EL (cell line): ENCODE measurements around the gene SLC22A15.
"Not testable (repeated sequence)": the region's sequence is repeated elsewhere in the genome, so short reads cannot be mapped to it uniquely, and the experiment has no call there.

Experiments used
- DNase-seq: peaks from one replicate; pipeline ENCODE4 v3.0.0-alpha.2; 2016

The SLC22A15 gene

DNA sequence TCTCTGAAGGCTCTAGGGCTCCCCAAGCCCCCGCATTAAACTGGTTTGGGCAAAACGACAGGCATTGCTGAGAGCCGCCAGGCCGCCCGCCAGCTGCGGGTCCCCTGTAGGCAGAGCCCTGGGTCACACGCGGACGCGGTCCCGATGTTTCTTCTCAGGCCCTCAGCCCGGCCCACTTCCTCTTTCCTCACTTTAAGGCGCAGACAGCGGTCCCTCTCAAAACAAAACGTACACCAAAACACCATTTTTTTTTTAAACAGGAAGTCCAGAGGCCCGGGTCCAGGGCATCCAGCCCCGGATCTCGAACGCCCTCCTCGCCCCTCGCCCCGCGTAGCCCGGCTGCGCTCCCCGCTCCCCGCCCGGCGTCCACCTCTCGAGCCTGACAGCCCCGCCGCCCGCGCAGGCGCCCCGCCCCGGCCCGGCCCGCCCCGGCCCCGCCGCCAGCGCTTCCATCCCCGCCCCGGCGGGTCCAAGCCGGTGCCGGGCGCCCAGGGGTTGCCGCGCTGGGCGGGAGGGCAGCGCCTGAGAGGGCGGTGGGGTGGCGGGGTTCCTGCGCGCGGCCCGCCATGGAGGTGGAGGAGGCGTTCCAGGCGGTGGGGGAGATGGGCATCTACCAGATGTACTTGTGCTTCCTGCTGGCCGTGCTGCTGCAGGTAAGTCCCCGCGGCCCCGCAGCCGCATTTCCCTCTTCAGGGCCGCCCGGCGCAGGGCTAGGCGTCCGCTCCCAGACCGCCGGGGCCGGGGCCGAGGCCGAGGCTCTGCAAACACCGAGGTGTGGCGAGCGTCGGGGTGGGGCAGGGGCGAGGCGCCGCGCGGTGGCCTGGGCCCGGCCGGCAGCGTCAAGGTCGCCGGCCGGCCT, at the start of gene SLC22A15:
TSS of gene SLC22A15 (plus strand) at position 452 of the 859 bp plus-strand sequence. CDS start at position 567, 115 bp downstream.
- peak; percentile 51 for DNase-seq

- no peak for DNase-seq
These were observed 48.3 kb upstream of the SLC22A15 start for GRCh38 chr1:115927971-115928370.

- peak; percentile 48 for DNase-seq
These were observed 46.4 kb upstream of the SLC22A15 start for GRCh38 chr1:115929881-115930280.

DNA sequence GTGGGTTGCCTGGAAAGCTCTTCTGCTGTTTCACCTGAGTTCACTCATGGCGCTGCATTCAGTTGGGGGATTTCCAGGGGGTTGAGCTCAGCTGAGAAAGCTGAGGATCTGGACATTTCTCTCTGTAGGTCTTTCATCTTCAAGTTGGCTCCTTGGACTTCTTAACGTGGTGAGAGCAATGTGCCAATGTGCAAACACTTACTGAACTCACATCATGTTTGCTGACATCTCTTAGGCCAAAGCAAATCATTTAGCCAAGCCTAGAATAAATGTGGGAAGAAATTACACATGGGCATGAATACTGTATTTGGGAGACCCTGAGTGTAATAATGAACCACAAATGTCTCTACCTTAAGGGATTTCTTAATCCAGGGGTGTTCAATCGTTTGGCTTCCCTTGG, 42.7 kb upstream of the SLC22A15 start:
- DNase-seq: no peak

- no peak for DNase-seq
These were observed 36.9 kb upstream of the SLC22A15 start for GRCh38 chr1:115939455-115939854.

DNA sequence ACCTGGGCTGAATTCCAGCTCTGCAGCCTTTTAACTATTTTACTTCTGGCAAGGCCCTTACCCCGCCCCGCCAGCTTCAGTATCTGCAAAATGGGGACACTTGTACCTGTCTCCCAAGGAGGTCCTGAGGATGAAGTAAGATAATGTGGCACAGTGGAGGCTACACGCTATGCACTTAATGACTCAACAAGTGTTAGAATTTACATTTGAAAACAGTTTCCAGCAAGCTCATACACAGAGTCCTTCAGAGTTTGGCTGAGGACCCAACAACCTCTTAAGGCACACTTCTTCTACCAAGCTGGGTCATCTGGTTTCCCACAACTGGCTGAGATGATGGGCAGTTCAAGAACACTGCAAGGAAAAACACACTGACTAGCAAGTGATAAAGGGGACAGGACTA, 30.2 kb upstream of the SLC22A15 start:
- no peak for DNase-seq

- peak; percentile 6 for DNase-seq
These were observed 27.2 kb upstream of the SLC22A15 start for GRCh38 chr1:115949156-115949555.

GRCh38 chr1:115951560-115951959, 24.8 kb upstream of the SLC22A15 start:
- DNase-seq: no peak

GRCh38 chr1:115952547-115952946, 23.8 kb upstream of the SLC22A15 start:
- no peak for DNase-seq

DNA sequence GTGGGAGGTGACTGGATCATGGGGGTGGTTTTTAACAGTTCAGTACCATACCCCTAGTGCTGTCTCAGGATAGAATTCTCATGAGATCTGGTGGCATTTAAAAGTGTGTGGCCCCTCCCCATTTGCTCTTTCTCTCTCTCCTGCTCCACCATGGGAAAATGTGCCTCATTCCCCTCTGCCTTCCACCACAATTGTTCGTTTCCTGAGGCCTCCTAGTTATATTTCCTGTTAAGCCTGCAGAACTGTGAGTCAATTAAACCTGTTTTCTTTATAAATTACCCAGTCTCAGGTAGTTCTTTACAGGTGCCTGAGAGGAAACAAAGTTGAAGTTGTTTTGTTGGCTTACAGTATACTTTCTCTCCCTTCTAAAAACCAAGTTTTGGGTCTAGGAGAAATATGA, 23.1 kb upstream of the SLC22A15 start:
- DNase-seq: no peak

GRCh38 chr1:115954684-115955083, 21.6 kb upstream of the SLC22A15 start:
- no peak for DNase-seq

GRCh38 chr1:115955228-115955627, 21.1 kb upstream of the SLC22A15 start:
- no peak for DNase-seq

- DNase-seq: no peak
These were observed 17.4 kb upstream of the SLC22A15 start for GRCh38 chr1:115958866-115959265.

DNA sequence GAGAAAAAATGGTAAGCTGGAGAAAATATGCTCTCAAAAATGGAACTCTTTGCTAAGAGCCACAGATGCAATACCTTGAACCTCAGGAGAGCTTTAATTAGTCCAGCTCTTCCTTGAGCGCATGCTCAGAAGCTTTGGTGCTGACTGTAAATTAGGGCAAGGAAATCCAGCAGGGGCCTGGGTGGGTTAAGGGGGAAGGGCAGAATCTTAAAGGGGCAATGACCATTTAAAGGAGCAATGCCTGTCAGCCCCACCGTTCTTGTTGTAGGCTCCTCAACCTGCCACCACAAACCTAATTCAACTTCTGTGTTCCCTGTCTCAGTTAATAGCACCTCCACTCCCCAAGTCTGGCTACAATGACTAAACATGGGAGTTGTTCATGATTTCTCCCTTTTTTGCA, 6.8 kb upstream of the SLC22A15 start:
- no peak for DNase-seq

DNA sequence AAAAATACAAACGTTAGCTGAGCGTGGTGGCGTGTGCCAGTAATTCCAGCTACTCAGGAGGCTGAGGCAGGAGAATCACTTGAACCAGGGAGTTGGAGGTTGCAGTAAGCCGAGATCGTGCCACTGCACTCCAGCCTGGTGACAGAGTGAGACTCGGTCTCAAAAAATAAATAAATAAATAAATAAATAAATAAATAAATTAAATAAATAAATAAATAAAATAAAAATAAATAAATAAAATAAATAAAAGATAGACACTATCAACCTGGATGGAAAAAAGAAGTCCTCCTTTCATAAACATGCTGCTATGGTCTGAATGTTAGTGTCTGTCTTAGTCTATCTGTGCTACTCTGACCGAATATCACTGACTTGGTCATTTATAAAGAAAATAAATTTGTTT, 4.5 kb upstream of the SLC22A15 start:
- not testable (repeated sequence) for DNase-seq

GRCh38 chr1:115973154-115973553, 3.2 kb upstream of the SLC22A15 start:
- no peak for DNase-seq

- no peak for DNase-seq
These were observed 698 bp upstream of the SLC22A15 start for GRCh38 chr1:115975569-115976061.

- DNase-seq: peak; percentile 6
These were observed 697 bp downstream of the SLC22A15 start for GRCh38 chr1:115976921-115977498.

DNA sequence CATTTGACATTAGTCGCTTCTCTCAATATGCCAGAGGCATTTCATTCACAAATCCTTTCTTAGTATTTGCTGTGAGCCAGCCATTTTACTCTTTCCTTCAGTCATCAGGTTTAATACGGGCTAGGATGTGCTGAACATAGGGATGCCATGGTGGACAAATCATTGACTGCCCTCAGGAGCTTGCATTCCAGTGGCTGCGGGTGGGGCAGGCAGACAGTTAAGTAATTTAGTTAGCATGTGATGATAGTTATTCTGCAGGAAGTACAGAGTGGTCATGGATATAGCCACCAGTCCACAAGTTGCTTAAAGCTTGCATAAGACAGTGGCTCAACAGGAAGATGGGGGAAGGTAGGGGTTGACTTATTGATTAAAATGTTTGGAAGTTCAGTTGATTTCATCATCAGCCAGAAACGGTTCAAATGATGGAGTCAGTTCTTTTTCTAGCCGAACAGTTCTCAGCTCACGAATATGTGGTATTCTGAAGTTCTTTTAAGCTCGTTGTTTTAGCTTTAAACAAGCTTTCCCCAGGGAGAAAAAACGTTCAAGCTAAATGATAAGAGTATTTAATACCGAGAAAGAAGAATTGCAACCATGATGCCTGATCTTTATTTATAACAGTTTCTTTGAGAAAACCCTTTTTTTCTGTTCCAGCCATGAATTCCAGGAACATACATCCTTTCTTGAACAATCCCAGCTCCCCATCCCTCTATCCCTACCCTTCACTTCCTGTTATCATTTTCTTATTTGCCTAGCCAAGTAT, 1.4 kb downstream of the SLC22A15 start:
- peak; percentile 79 for DNase-seq

GRCh38 chr1:115978292-115978941, 2.1 kb downstream of the SLC22A15 start:
- no peak for DNase-seq

- no peak for DNase-seq
These were observed 3.8 kb downstream of the SLC22A15 start for GRCh38 chr1:115980156-115980555.

DNA sequence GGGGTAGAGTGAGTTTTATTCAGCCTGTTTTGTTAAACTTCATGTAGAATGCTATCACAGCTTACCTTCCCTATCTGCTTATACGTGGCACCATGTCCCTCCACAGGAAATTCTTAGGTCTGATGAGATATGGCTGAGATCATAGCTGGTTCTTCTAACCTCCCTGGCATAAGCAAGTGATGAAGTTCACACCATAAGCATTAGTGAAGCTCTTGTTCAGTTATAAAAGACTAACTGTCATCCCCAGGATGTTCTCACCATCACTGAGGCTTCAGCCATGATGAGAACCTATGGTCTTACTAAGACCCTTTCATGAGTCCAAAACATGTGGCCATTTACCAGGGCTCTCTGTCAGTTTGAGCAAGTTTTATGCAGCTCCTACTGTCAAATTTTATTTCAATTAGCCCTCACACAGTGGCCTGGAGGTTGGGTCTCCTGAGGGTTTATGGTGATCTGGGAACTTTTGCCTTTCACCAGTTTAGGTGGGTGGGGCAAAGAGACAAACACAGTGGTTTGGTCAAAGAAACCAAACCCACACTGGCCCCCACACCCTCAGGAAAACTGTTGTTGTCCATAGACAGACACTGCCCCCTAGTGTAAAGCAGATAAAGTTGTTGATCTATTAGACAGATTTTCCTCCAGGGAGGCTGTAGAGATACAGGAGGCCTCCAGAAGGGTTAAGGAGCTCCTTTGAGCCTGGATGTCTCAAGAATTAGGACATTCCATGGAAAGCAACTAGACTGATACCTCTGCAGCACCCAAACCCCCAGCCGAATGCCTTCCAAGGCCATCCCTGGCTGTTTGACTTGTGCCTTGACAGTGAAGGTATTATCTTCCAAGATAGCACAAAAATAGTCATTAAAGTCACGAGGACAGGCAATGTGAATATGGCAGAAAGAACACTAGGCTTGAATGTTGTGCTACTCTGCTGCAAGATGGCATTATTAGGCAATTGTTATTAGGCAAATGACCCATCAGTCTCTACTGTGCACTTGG, 5.0 kb downstream of the SLC22A15 start:
- DNase-seq: peak; percentile 47
